Transverse colon (tissue), 4 donors: ENCODE data around the gene ADD3.

Source experiments
- EP300 ChIP-seq: sonication (generic); formaldehyde crosslinking; IDR thresholded peaks from one replicate; pipeline ENCODE4 v1.6.1; 2017; ENCODE audit warnings: antibody characterized with exemption, low read depth
- POLR2A ChIP-seq: fragments of 450-650 bp; IDR thresholded peaks from one replicate; pipeline ENCODE4 v1.6.1; 2016; ENCODE audit warnings: antibody characterized with exemption, mild to moderate bottlenecking, moderate library complexity
- POLR2AphosphoS5 ChIP-seq, 3 donors: sonication (generic); formaldehyde crosslinking; IDR thresholded peaks; one replicate each; pipeline ENCODE4 v1.6.1; 2016; ENCODE audit warnings: antibody characterized with exemption in 3 of 3
- TF ChIP-seq, protein P1 (sequence below), 5 experiments: fragments of 200-600 bp in 3 of 5; fragments of 450-650 bp in 2 of 5; sonication (generic) in 3 of 5; IDR thresholded peaks; 1 replicate in 2 of 5; 2 replicates in 3 of 5; pipeline ENCODE4 v1.5.1; 2016 to 2017; ENCODE audit warnings: antibody characterized with exemption in 5 of 5, inconsistent platforms in 3 of 5, mild to moderate bottlenecking in 2 of 5, moderate library complexity in 1 of 5

DNA sequence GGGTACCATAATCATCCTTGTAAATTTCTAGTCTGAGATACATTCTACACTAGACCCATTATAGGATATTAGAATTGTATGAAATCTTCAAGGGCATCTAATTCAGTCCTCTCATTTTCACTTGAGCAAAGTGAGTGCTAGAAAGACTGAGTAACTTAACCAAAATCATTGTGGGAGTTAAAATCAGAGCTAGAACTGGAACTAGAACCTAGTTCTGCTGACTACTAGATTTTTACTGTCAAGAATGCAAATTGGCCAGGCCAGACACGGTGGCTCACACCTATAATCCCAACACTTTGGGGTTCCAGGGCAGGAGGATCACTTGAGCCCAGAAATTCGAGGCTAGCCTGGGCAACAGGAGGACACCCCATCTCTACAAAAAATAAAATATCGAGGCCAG is 53.9 kb downstream of the ADD3 start:
- no peak for TF ChIP-seq POLR2AphosphoS5 (IDR thresholded peaks at IDR 0.05)
- TF ChIP-seq, protein P1, sequence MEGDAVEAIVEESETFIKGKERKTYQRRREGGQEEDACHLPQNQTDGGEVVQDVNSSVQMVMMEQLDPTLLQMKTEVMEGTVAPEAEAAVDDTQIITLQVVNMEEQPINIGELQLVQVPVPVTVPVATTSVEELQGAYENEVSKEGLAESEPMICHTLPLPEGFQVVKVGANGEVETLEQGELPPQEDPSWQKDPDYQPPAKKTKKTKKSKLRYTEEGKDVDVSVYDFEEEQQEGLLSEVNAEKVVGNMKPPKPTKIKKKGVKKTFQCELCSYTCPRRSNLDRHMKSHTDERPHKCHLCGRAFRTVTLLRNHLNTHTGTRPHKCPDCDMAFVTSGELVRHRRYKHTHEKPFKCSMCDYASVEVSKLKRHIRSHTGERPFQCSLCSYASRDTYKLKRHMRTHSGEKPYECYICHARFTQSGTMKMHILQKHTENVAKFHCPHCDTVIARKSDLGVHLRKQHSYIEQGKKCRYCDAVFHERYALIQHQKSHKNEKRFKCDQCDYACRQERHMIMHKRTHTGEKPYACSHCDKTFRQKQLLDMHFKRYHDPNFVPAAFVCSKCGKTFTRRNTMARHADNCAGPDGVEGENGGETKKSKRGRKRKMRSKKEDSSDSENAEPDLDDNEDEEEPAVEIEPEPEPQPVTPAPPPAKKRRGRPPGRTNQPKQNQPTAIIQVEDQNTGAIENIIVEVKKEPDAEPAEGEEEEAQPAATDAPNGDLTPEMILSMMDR (IDR thresholded peaks at IDR 0.05) = no peak
- no peak for TF ChIP-seq POLR2A
- no peak for TF ChIP-seq EP300
